OCI-LY7 (cell line): ENCODE results near the gene C1QL2. TPM values are rescaled to one million over a fixed set of nuclear protein-coding genes. Genes with fewer than 3 reads are reported as not detected.

ENCODE experiments used
- BruUV-seq: library from RNA; stranded (reverse); fragments of 400-500 nt; replicated peaks from 2 replicates; lab custom pipeline; 2021; lab: Mats Ljungman, UMichigan
- CTCF ChIA-PET: fragments of 300-600 bp; sonication (Branson Sonifier 250); formaldehyde crosslinking; loops from one replicate; lab custom pipeline; 2022; ENCODE audit warnings: antibody characterized with exemption; ENCODE audit not compliant: unreplicated experiment; lab: Charles Lee
- POLR2A ChIA-PET: fragments of 300-600 bp; sonication (Branson Sonifier 250); formaldehyde crosslinking; loops from one replicate; lab custom pipeline; 2022; ENCODE audit warnings: antibody characterized with exemption; lab: Charles Lee
- DNase-seq: peaks from one replicate; pipeline ENCODE4 v3.0.0-alpha.2; 2015; ENCODE audit warnings: low spot score
- H2AFZ ChIP-seq: fragments of 200-600 bp; sonication (generic), shearing (Covaris generic); 2 replicates; pipeline ENCODE4 v1.6.1; 2014; ENCODE audit warnings: mild to moderate bottlenecking, antibody characterized with exemption, low read length, moderate library complexity
- H3K27ac ChIP-seq: fragments of 200-600 bp; sonication (generic); 2 replicates; pipeline ENCODE4 v1.5.1; 2014; ENCODE audit warnings: mixed run types, low read depth, mild to moderate bottlenecking, moderate library complexity, low read length, inconsistent platforms; ENCODE audit not compliant: poor library complexity, severe bottlenecking
- H3K36me3 ChIP-seq: fragments of 200-600 bp; sonication (generic); 2 replicates; pipeline ENCODE4 v1.6.1; 2014; ENCODE audit warnings: mild to moderate bottlenecking, antibody characterized with exemption, low read length, moderate library complexity, mixed read lengths; ENCODE audit not compliant: insufficient read depth
- H3K4me1 ChIP-seq: fragments of 200-600 bp; sonication (generic); 2 replicates; pipeline ENCODE4 v1.5.1; 2014; ENCODE audit warnings: mild to moderate bottlenecking, low read length; ENCODE audit not compliant: insufficient read depth, poor library complexity, severe bottlenecking
- H3K4me2 ChIP-seq: fragments of 200-600 bp; sonication (generic); 2 replicates; pipeline ENCODE4 v1.6.1; 2014; ENCODE audit warnings: mild to moderate bottlenecking, low read length
- H3K4me3 ChIP-seq: fragments of 200-600 bp; sonication (generic); 2 replicates; pipeline ENCODE4 v1.5.1; 2014; ENCODE audit warnings: mild to moderate bottlenecking, low read depth, low read length; ENCODE audit not compliant: poor library complexity, severe bottlenecking
- H3K79me2 ChIP-seq: fragments of 200-600 bp; sonication (generic); 2 replicates; pipeline ENCODE4 v1.6.1; 2016; ENCODE audit warnings: low read depth, mild to moderate bottlenecking, low read length, moderate library complexity, mixed read lengths; ENCODE audit not compliant: insufficient read depth
- H3K9me2 ChIP-seq: fragments of 200-600 bp; sonication (generic); 2 replicates; pipeline ENCODE4 v1.6.1; 2016; ENCODE audit warnings: mild to moderate bottlenecking, low read length, mixed read lengths; ENCODE audit not compliant: insufficient read depth
- H3K9me3 ChIP-seq: fragments of 200-600 bp; sonication (generic); 2 replicates; pipeline ENCODE4 v1.6.1; 2014; ENCODE audit warnings: mild to moderate bottlenecking, mixed run types, low read length, mixed read lengths
- H4K20me1 ChIP-seq: fragments of 200-600 bp; sonication (generic); 2 replicates; pipeline ENCODE4 v1.6.1; 2014; ENCODE audit warnings: mild to moderate bottlenecking, antibody characterized with exemption, low read length, moderate library complexity, mixed read lengths; ENCODE audit not compliant: insufficient read depth
- CTCF ChIP-seq: fragments of 200-600 bp; sonication (generic); conservative IDR thresholded peaks from 2 replicates; pipeline ENCODE4 v1.5.1; 2014; ENCODE audit warnings: mild to moderate bottlenecking, antibody characterized with exemption, low read length, moderate library complexity, mixed read lengths
- EZH2phosphoT487 ChIP-seq: fragments of 200-600 bp; sonication (generic); IDR thresholded peaks from 2 replicates; pipeline ENCODE4 v1.6.1; 2018; ENCODE audit warnings: low read depth, borderline replicate concordance, mild to moderate bottlenecking, mixed run types, antibody characterized with exemption, low read length, moderate library complexity, mixed read lengths
- intact Hi-C: fragments of 100-400 bp; cut with micrococcal nuclease; formaldehyde crosslinking; loops from one replicate; pipeline ENCODE4 v1.10.0; 2022; ENCODE audit not compliant: unreplicated experiment
- total RNA-seq, 2 experiments: library from RNA; depleted of rRNA in 1 of 2; stranded (reverse); fragments of >200 nt in 1 of 2; shearing (Covaris generic) in 1 of 2; gene quantifications; 2 replicates each; pipeline ENCODE4 v1.2.3, GENCODE V29; 2014 to 2022

Gene C1QL2
- total RNA-seq, 2 experiments from 2014 or later: not detected

- intact Hi-C loops: no loop called here
- Histone ChIP-seq H3K79me2 (no peaks in the 10 kb centered on the region), H3K9me3 (no peaks in the 10 kb centered on the region), H3K4me1 (no peaks in the 10 kb centered on the region), H3K4me2 (no peak overlapping the region), H3K4me3 (no peak overlapping the region), H3K9me2 (no peaks in the 10 kb centered on the region), H2AFZ (no peak overlapping the region), H3K27ac (no peak overlapping the region), H4K20me1 (no peaks in the 10 kb centered on the region; the same call in 1 of the 2 replicates), H3K36me3 (no peaks in the 10 kb centered on the region)
- no peak for TF ChIP-seq CTCF
- no peak for TF ChIP-seq EZH2phosphoT487
- no TSS peak for BruUV-seq
- CTCF ChIA-PET: no interaction called here
- POLR2A ChIA-PET: no interaction called here
- DNase-seq: no peak
Observed at GRCh38 chr2:119122663-119123062, 35.9 kb downstream of the C1QL2 start.

- no TSS peak for BruUV-seq
- H3K4me1 ChIP-seq: no peaks in the 10 kb centered on the region
- H3K27ac ChIP-seq: no peak overlapping the region
- ChIA-PET POLR2A (no interaction called here), CTCF (interaction anchor here (0.6 kb wide), 1 partner anchor 26 kb away, joined by 3 read pairs; no protein-coding TSS in a partner anchor)
- H3K36me3 ChIP-seq: no peaks in the 10 kb centered on the region
- H4K20me1 ChIP-seq: no peaks in the 10 kb centered on the region
- no peak for DNase-seq
- H3K4me2 ChIP-seq: no peak overlapping the region
- H3K9me2 ChIP-seq: no peaks in the 10 kb centered on the region
- intact Hi-C loops: no loop called here
- no peaks in the 10 kb centered on the region for H3K79me2 ChIP-seq
- TF ChIP-seq EZH2phosphoT487 (no peak), CTCF (no peak)
- no peak overlapping the region for H3K4me3 ChIP-seq
- H3K9me3 ChIP-seq: no peaks in the 10 kb centered on the region
- no peak overlapping the region for H2AFZ ChIP-seq
Observed at GRCh38 chr2:119119999-119120756, 38.4 kb downstream of the C1QL2 start.

GRCh38 chr2:119119076-119119785, 39.3 kb downstream of the C1QL2 start:
- no peak overlapping the region for H3K4me3 ChIP-seq
- intact Hi-C loops: no loop called here
- no TSS peak for BruUV-seq
- H3K79me2 ChIP-seq: no peaks in the 10 kb centered on the region
- DNase-seq: no peak
- H3K27ac ChIP-seq: no peak overlapping the region
- no peak overlapping the region for H3K4me2 ChIP-seq
- no peaks in the 10 kb centered on the region for H3K36me3 ChIP-seq
- no peaks in the 10 kb centered on the region for H4K20me1 ChIP-seq
- no peak overlapping the region for H2AFZ ChIP-seq
- ChIA-PET CTCF (no interaction called here), POLR2A (no interaction called here)
- no peaks in the 10 kb centered on the region for H3K9me2 ChIP-seq
- no peaks in the 10 kb centered on the region for H3K9me3 ChIP-seq
- H3K4me1 ChIP-seq: no peaks in the 10 kb centered on the region
- TF ChIP-seq CTCF: no peak
- TF ChIP-seq EZH2phosphoT487: no peak
